Caco-2 (cell line): ENCODE data around the gene HERC4. TPM values are rescaled to one million over a fixed set of nuclear protein-coding genes. Genes with fewer than 3 reads are reported as not detected.
"Not testable (repeated sequence)": the region's sequence is repeated elsewhere in the genome, so short reads cannot be mapped to it uniquely, and the experiment has no call there.

Experiments used
- BruUV-seq: library from RNA; stranded (reverse); fragments of 400-500 nt; replicated peaks from 2 replicates; lab custom pipeline; 2021; lab: Mats Ljungman, UMichigan
- CTCF ChIA-PET: fragments of 300-600 bp; sonication (Branson Sonifier 250); formaldehyde crosslinking; loops from one replicate; lab custom pipeline; 2022; ENCODE audit warnings: antibody characterized with exemption; lab: Charles Lee
- POLR2A ChIA-PET: fragments of 300-600 bp; sonication (Branson Sonifier 250); formaldehyde crosslinking; loops from one replicate; lab custom pipeline; 2022; ENCODE audit warnings: antibody characterized with exemption; lab: Charles Lee
- DNase-seq, 2 experiments: peaks; one replicate each; pipeline versions ENCODE4 v3.0.0 to v3.0.0-alpha.2; 2020 to 2022
- H3K27me3 ChIP-seq: replicated peaks from 2 replicates; pipeline ENCODE4 v1.6.0; 2011; ENCODE audit warnings: low read length; ENCODE audit not compliant: control insufficient read depth, insufficient read depth
- H3K36me3 ChIP-seq: 2 replicates; pipeline ENCODE4 v1.5.1; 2011; ENCODE audit warnings: low read length; ENCODE audit not compliant: control insufficient read depth, insufficient read depth
- H3K4me1 ChIP-seq: fragments of 250-450 bp; sonication (Bioruptor Pico); 2 replicates; pipeline ENCODE4 v1.5.1; 2020; ENCODE audit warnings: mild to moderate bottlenecking
- H3K4me3 ChIP-seq: 2 replicates; pipeline ENCODE4 v1.5.1; 2011; ENCODE audit warnings: low read depth, mild to moderate bottlenecking, control low read depth, low read length
- H3K9me3 ChIP-seq: fragments of 250-450 bp; sonication (Bioruptor Pico); 2 replicates; pipeline ENCODE4 v1.5.1; 2020; ENCODE audit warnings: mild to moderate bottlenecking, moderate library complexity
- H3K27ac Mint-ChIP-seq: one replicate; pipeline ENCODE4 v1.8.0; 2022; ENCODE audit warnings: mixed read lengths; ENCODE audit not compliant: unreplicated experiment
- H3K27me3 Mint-ChIP-seq: one replicate; pipeline ENCODE4 v1.8.0; 2022; ENCODE audit warnings: mixed read lengths; ENCODE audit not compliant: insufficient read depth, unreplicated experiment
- H3K36me3 Mint-ChIP-seq: one replicate; pipeline ENCODE4 v1.8.0; 2022; ENCODE audit warnings: mild to moderate bottlenecking, mixed read lengths; ENCODE audit not compliant: insufficient read depth, unreplicated experiment
- H3K4me1 Mint-ChIP-seq: one replicate; pipeline ENCODE4 v1.8.0; 2022; ENCODE audit warnings: low read depth, mixed read lengths; ENCODE audit not compliant: unreplicated experiment
- H3K4me3 Mint-ChIP-seq: one replicate; pipeline ENCODE4 v1.8.0; 2022; ENCODE audit warnings: mild to moderate bottlenecking, moderate library complexity, mixed read lengths; ENCODE audit not compliant: unreplicated experiment
- H3K9me3 Mint-ChIP-seq: one replicate; pipeline ENCODE4 v1.8.0; 2022; ENCODE audit warnings: mixed read lengths; ENCODE audit not compliant: unreplicated experiment
- CTCF ChIP-seq, 2 experiments: fragments of 200-600 bp in 1 of 2; IDR thresholded peaks; 1 replicate in 1 of 2; 2 replicates in 1 of 2; pipeline versions ENCODE4 v1.5.1 to v1.8.0; 2011 to 2022; ENCODE audit warnings: antibody characterized with exemption in 1 of 2, control low read depth in 1 of 2, inconsistent platforms in 1 of 2, low read depth in 1 of 2, low read length in 1 of 2, mild to moderate bottlenecking in 1 of 2, moderate library complexity in 1 of 2; ENCODE audit not compliant: insufficient read depth in 1 of 2, severe bottlenecking in 1 of 2, unreplicated experiment in 1 of 2
- intact Hi-C: fragments of 100-400 bp; cut with micrococcal nuclease; formaldehyde crosslinking; loops from one replicate; pipeline ENCODE4 v1.10.0; 2022; ENCODE audit not compliant: unreplicated experiment
- total RNA-seq: library from RNA; stranded (reverse); gene quantifications from 2 replicates; pipeline ENCODE4 v1.2.3, GENCODE V29; 2022

The HERC4 gene
- total RNA-seq, 1 experiment from 2014 or later = 59.4 TPM

GRCh38 chr10:68001000-68001399 lies 74.1 kb downstream of the HERC4 start:
- Histone ChIP-seq H3K9me3 (0 out of 2 replicates have a peak, but pooled peaks cover 4% of the 10 kb centered on the region), H3K4me1 (no peaks in the 10 kb centered on the region), H3K27me3 (no peaks in the 10 kb centered on the region), H3K4me3 (no peak overlapping the region), H3K36me3 (peaks cover 1% of the 10 kb centered on the region; the same call in 1 of the 2 replicates)
- peaks cover 16% of the 10 kb centered on the region for H3K36me3 Mint-ChIP-seq
- BruUV-seq = no TSS peak
- no peak for TF ChIP-seq CTCF (IDR thresholded peaks at IDR 0.05; ENCODE audit: insufficient read depth in 1 of 2, low read depth in 1 of 2, low read length in 1 of 2, severe bottlenecking in 1 of 2, unreplicated experiment in 1 of 2)
- ChIA-PET POLR2A (no interaction called here), CTCF (no interaction called here)
- no peaks in the 10 kb centered on the region for H3K9me3 Mint-ChIP-seq
- no peaks in the 10 kb centered on the region for H3K27me3 Mint-ChIP-seq
- intact Hi-C loops = no loop called here
- H3K4me3 Mint-ChIP-seq = no peak overlapping the region
- no peak for DNase-seq
- no peak overlapping the region for H3K27ac Mint-ChIP-seq
- no peaks in the 10 kb centered on the region for H3K4me1 Mint-ChIP-seq

- H3K27ac Mint-ChIP-seq = no peak overlapping the region
- no peak for DNase-seq
- no peaks in the 10 kb centered on the region for H3K9me3 ChIP-seq
- no peaks in the 10 kb centered on the region for H3K4me1 ChIP-seq
- no peak for TF ChIP-seq CTCF (IDR thresholded peaks at IDR 0.05; ENCODE audit: insufficient read depth in 1 of 2, low read depth in 1 of 2, low read length in 1 of 2, severe bottlenecking in 1 of 2, unreplicated experiment in 1 of 2)
- intact Hi-C loops = no loop called here
- POLR2A ChIA-PET = no interaction called here
- H3K9me3 Mint-ChIP-seq = no peaks in the 10 kb centered on the region
- H3K36me3 Mint-ChIP-seq = peaks cover 21% of the 10 kb centered on the region
- H3K27me3 Mint-ChIP-seq = no peaks in the 10 kb centered on the region
- H3K27me3 ChIP-seq = no peaks in the 10 kb centered on the region
- no peak overlapping the region for H3K4me3 Mint-ChIP-seq
- no peaks in the 10 kb centered on the region for H3K4me1 Mint-ChIP-seq
- BruUV-seq = no TSS peak
- no peaks in the 10 kb centered on the region for H3K36me3 ChIP-seq
- no peak overlapping the region for H3K4me3 ChIP-seq
- CTCF ChIA-PET = no interaction called here
These were observed 85.0 kb downstream of the HERC4 start for GRCh38 chr10:67990093-67990492.

DNA sequence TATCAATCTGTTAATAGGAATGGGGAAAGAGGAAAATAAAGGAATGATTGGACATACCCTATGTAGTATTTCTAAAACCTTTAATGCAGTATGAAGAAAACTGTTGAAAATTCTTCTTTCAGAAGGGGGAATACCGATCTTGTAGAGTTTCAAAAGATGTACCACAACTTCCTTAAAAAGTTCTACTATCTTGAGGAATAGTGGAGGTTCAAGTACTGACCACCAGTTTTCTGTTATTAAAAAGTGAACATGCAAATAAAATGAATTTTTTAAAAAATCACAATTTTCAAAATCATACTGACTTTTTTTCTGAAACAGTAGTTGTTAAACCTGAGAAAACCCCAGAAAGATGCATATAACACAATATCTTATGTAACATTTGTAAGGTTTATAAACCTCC lies 86.5 kb downstream of the HERC4 start:
- no TSS peak for BruUV-seq
- intact Hi-C loops = no loop called here
- no peak overlapping the region for H3K4me3 Mint-ChIP-seq
- DNase-seq = no peak
- Histone ChIP-seq H3K4me3 (no peak overlapping the region), H3K27me3 (no peaks in the 10 kb centered on the region), H3K4me1 (no peaks in the 10 kb centered on the region), H3K36me3 (no peaks in the 10 kb centered on the region; the same call in 1 of the 2 replicates), H3K9me3 (no peaks in the 10 kb centered on the region)
- CTCF ChIA-PET = no interaction called here
- no peaks in the 10 kb centered on the region for H3K4me1 Mint-ChIP-seq
- POLR2A ChIA-PET = no interaction called here
- no peaks in the 10 kb centered on the region for H3K9me3 Mint-ChIP-seq
- no peak for TF ChIP-seq CTCF (IDR thresholded peaks at IDR 0.05; ENCODE audit: insufficient read depth in 1 of 2, low read depth in 1 of 2, low read length in 1 of 2, severe bottlenecking in 1 of 2, unreplicated experiment in 1 of 2)
- H3K27ac Mint-ChIP-seq = no peak overlapping the region
- no peaks in the 10 kb centered on the region for H3K27me3 Mint-ChIP-seq
- peaks cover 22% of the 10 kb centered on the region for H3K36me3 Mint-ChIP-seq

DNA sequence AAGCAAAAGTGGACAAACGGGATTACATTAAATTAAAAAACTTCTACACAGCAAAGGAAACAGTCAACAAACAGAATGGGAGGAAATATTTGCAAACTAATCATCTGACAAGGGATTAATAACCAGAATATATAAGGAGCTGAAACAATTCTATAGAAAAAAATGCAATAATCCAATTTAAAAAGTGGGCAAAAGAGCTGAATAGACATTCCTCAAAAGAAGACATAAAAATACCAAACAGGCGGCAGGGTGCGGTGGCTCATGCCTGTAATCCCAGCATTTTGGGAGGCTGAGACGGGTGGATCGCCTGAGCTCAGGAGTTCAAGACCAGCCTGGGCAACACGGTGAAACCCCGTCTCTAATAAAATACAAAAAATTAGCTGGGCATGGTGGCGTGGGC lies 92.5 kb downstream of the HERC4 start:
- H3K27me3 Mint-ChIP-seq, H3K9me3 Mint-ChIP-seq, H3K27ac Mint-ChIP-seq, H3K27me3 ChIP-seq, CTCF ChIA-PET, H3K4me3 ChIP-seq, H3K4me3 Mint-ChIP-seq, POLR2A ChIA-PET, BruUV-seq, H3K9me3 ChIP-seq, H3K36me3 ChIP-seq, DNase-seq, intact Hi-C loops: not testable (repeated sequence)
- peaks cover 50% of the 10 kb centered on the region for H3K36me3 Mint-ChIP-seq
- H3K4me1 Mint-ChIP-seq = peaks cover 22% of the 10 kb centered on the region
- H3K4me1 ChIP-seq = peaks cover 11% of the 10 kb centered on the region; the same call in 1 of the 2 replicates
